Tibial nerve (tissue), 4 donors: ENCODE data around the gene FANCI. TPM values are rescaled to one million over a fixed set of nuclear protein-coding genes. Genes with fewer than 3 reads are reported as not detected.
A peak's percentile ranks its signal among the peaks of the same experiment; 100 is the strongest.

ENCODE experiments used
- DNase-seq, 2 donors: peaks; one replicate each; pipeline ENCODE4 v3.0.0-alpha.2; 2019; ENCODE audit warnings: low spot score in 2 of 2
- H3K27ac ChIP-seq, 4 donors: fragments of 200-600 bp; sonication (generic) in 3 of 4; one replicate each; pipeline ENCODE4 v1.5.1; 2017 to 2019; ENCODE audit warnings: mild to moderate bottlenecking in 1 of 4
- H3K27me3 ChIP-seq, 2 donors: fragments of 200-600 bp; sonication (generic) in 1 of 2; one replicate each; pipeline versions ENCODE4 v1.5.1 to v1.6.0; 2017 to 2019
- H3K36me3 ChIP-seq, 3 donors: fragments of 200-600 bp; sonication (generic); one replicate each; pipeline ENCODE4 v1.5.1; 2018 to 2019
- H3K4me1 ChIP-seq, 4 donors: fragments of 200-600 bp; sonication (generic) in 3 of 4; one replicate each; pipeline ENCODE4 v1.5.1; 2017 to 2019
- H3K4me3 ChIP-seq, 4 donors: fragments of 200-600 bp; sonication (generic) in 3 of 4; one replicate each; pipeline ENCODE4 v1.5.1; 2017 to 2019; ENCODE audit warnings: mild to moderate bottlenecking in 1 of 4, moderate library complexity in 1 of 4
- H3K9me3 ChIP-seq, 4 donors: fragments of 200-600 bp; sonication (generic) in 3 of 4; one replicate each; pipeline ENCODE4 v1.5.1; 2017 to 2019
- EP300 ChIP-seq, 2 donors: sonication (generic); formaldehyde crosslinking; IDR thresholded peaks; one replicate each; pipeline ENCODE4 v1.6.1; 2017; ENCODE audit warnings: antibody characterized with exemption in 2 of 2, mild to moderate bottlenecking in 1 of 2
- POLR2A ChIP-seq, 2 donors: fragments of 450-650 bp; IDR thresholded peaks; one replicate each; pipeline ENCODE4 v1.6.1; 2017; ENCODE audit warnings: antibody characterized with exemption in 2 of 2, mild to moderate bottlenecking in 2 of 2, moderate library complexity in 2 of 2
- WGBS, 2 donors: methylation state at CpG; one replicate each; pipeline ENCODE4 v1.1.5; 2018; 5-methylcytosine and 5-hydroxymethylcytosine counted together
- total RNA-seq, 4 donors: library from RNA; depleted of rRNA; stranded (reverse); fragments of >200 nt; gene quantifications; one replicate each; pipeline ENCODE4 v1.1.0, GENCODE V29; 2016
- TF ChIP-seq, protein P1 (sequence below), 5 experiments: fragments of 200-600 bp in 3 of 5; fragments of 450-650 bp in 2 of 5; sonication (generic) in 3 of 5; IDR thresholded peaks; one replicate each; pipeline ENCODE4 v1.5.1; 2016 to 2019; ENCODE audit warnings: antibody characterized with exemption in 5 of 5, mild to moderate bottlenecking in 3 of 5, moderate library complexity in 2 of 5

FANCI gene
- total RNA-seq, 4 donors from 2014 or later = 2.7 to 8.7 (median 5.1) TPM

DNA sequence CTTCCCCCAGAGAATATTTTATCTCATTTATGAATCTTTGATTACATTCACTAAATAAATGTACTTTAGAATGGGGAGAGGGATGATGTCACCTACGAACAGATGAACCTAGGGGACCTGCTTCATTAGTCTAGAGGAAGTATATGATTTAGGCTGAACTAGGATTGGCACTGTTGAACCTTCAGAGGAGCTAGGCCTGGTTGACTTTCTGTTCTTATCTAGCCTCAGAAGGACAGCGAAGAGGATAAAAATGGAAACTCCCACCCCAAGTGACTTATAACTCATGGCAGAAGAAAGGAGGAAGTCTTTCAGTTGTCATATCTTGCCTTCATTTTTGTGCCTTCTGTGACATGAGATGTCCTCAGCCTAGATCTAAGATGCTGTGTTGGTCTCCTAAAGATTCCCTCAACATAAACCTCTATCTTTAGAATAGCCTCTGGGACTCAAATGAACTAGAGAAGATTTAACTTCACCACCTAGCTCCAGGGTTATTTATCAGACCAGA, 48.2 kb downstream of the FANCI start:
- H3K9me3 ChIP-seq = no peaks in the 10 kb centered on the region
- H3K4me1 ChIP-seq = no peaks in the 10 kb centered on the region
- 97 to 100% methylated on average over 2 of the region's 2 CpGs for WGBS, 2 donors
- DNase-seq = no peak
- TF ChIP-seq, protein P1, sequence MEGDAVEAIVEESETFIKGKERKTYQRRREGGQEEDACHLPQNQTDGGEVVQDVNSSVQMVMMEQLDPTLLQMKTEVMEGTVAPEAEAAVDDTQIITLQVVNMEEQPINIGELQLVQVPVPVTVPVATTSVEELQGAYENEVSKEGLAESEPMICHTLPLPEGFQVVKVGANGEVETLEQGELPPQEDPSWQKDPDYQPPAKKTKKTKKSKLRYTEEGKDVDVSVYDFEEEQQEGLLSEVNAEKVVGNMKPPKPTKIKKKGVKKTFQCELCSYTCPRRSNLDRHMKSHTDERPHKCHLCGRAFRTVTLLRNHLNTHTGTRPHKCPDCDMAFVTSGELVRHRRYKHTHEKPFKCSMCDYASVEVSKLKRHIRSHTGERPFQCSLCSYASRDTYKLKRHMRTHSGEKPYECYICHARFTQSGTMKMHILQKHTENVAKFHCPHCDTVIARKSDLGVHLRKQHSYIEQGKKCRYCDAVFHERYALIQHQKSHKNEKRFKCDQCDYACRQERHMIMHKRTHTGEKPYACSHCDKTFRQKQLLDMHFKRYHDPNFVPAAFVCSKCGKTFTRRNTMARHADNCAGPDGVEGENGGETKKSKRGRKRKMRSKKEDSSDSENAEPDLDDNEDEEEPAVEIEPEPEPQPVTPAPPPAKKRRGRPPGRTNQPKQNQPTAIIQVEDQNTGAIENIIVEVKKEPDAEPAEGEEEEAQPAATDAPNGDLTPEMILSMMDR (IDR thresholded peaks at IDR 0.05) = no peak
- TF ChIP-seq POLR2A (IDR thresholded peaks at IDR 0.05) (no peak), EP300 (IDR thresholded peaks at IDR 0.05) (no peak)
- peaks cover 0 to 29% (median 0%) of the 10 kb centered on the region in 3 donors for H3K36me3 ChIP-seq
- H3K27me3 ChIP-seq = no peaks in the 10 kb centered on the region
- H3K4me3 ChIP-seq = no peak overlapping the region
- H3K27ac ChIP-seq = no peak overlapping the region

DNA sequence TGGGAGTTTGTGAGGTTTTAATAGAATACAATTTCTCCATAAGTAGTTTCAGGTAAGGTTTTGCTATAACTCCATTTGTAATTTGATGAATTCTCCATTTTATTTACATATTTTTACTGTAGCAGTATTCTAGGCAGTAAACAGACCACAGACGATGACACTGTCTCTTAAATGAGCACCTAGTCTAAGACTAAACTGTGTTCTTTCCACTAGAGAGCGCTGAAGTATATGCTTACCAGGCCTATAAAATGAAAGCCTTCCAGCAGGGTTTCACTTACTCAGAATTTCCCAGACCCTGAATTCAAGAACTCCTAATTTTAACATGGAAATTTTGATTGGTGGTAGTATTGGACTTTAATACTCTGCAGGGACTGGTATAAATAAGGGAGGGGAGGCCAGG, 49.2 kb downstream of the FANCI start:
- Histone ChIP-seq H3K27ac (no peak overlapping the region), H3K27me3 (no peaks in the 10 kb centered on the region), H3K36me3 (peaks cover 0 to 21% (median 0%) of the 10 kb centered on the region in 3 donors), H3K4me3 (no peak overlapping the region), H3K4me1 (no peaks in the 10 kb centered on the region), H3K9me3 (no peaks in the 10 kb centered on the region)
- no peak for DNase-seq
- TF ChIP-seq EP300 (IDR thresholded peaks at IDR 0.05) (no peak), POLR2A (IDR thresholded peaks at IDR 0.05) (no peak)
- TF ChIP-seq, protein P1 (IDR thresholded peaks at IDR 0.05) = no peak
- 97 to 98% methylated on average over 2 of the region's 2 CpGs for WGBS, 2 donors

DNA sequence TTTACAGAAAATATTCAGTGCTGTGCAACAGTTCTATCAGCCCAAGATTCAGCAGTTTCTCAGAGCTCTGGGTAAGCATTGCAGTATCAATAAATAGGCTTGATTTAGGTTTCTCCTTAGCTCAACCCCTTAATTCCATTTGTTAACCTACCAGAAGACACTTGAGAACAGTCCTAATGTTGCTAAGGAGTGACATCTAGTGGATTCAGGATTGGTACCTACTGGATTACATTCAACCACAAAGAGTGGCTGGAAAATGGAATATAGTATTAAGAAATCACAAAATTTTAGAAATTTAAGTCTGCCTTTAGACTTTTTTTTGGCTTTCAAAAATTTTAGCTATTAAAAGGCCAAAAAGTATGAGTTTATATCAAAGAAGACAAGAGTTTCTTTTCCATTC, 56.1 kb downstream of the FANCI start:
- Histone ChIP-seq H3K4me1 (no peaks in the 10 kb centered on the region), H3K27me3 (no peaks in the 10 kb centered on the region), H3K36me3 (peaks cover 0 to 7% (median 0%) of the 10 kb centered on the region in 3 donors), H3K4me3 (no peak overlapping the region), H3K27ac (no peak overlapping the region), H3K9me3 (no peaks in the 10 kb centered on the region)
- no peak for TF ChIP-seq POLR2A (IDR thresholded peaks at IDR 0.05)
- TF ChIP-seq, protein P1 (IDR thresholded peaks at IDR 0.05) = peak in 4 of 5 experiments; percentile 15 to 35 (median 20)
- DNase-seq = no peak

DNA sequence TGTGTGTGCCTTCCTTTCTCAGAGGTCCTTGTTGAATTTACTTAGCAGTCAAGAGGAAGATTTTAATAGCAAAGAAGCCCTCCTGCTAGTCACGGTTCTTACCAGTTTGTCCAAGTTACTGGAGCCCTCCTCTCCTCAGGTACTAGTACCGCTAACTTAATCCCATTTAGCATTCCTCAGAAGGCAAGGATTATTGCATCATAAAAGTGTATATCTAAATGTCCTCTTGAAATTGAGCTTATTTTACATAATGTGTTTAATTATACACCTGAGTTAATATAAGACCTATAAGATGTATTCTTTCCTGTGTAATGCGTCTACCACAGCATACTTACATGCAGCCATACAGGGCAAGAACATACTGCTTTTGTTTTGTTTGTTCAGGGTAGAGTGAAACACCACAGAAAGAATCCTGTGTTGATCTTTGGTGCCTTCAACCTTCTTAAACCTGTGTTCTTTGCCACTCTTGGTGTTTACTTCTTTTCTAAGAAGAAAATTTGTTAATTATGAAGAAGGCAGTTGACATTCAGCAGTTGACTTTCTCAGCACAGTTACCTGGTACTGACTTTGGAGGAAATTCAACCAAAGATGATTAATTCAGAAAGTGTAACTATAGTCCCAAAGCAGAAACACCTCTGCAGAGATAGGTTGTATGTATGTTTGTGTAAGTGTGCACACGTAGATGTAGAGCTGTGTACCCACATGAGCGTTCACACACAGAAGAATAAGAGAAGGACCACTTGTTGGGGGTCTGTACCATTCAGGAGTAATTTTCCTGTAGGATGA, 57.7 kb downstream of the FANCI start:
- H3K36me3 ChIP-seq = peaks cover 0 to 7% (median 0%) of the 10 kb centered on the region in 3 donors
- 82 to 85% methylated on average over 5 of the region's 5 CpGs for WGBS, 2 donors
- H3K4me1 ChIP-seq = no peaks in the 10 kb centered on the region
- no peak for DNase-seq
- no peak overlapping the region for H3K4me3 ChIP-seq
- no peak overlapping the region for H3K27ac ChIP-seq
- no peak for TF ChIP-seq EP300 (IDR thresholded peaks at IDR 0.05)
- TF ChIP-seq POLR2A (IDR thresholded peaks at IDR 0.05) = no peak
- TF ChIP-seq, protein P1 (IDR thresholded peaks at IDR 0.05) = no peak
- no peaks in the 10 kb centered on the region for H3K27me3 ChIP-seq
- no peaks in the 10 kb centered on the region for H3K9me3 ChIP-seq

DNA sequence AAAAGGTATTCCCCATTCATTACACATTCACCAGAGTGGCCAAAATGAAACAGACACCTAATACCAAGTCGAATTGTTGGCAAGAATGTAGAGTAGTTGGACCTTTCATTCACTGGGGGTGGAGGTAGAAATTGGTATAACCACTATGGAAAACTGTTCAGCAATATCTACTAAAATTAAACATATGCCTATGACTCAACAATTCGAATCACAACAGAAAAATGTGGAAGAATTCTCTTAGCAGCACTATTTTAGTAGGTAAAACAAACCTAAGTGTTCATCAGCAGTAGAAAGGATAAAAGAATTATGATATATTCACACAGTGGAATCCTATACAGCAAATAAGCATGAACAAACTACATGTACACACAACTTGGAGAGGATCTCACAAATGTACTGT, 60.2 kb downstream of the FANCI start:
- no peaks in the 10 kb centered on the region for H3K27me3 ChIP-seq
- peaks cover 0 to 3% (median 0%) of the 10 kb centered on the region in 4 donors for H3K4me1 ChIP-seq
- H3K9me3 ChIP-seq = no peaks in the 10 kb centered on the region
- WGBS, 2 donors = 92 to 95% methylated on average over 2 of the region's 2 CpGs
- H3K36me3 ChIP-seq = peaks cover 0 to 7% (median 0%) of the 10 kb centered on the region in 3 donors
- H3K27ac ChIP-seq = no peak overlapping the region
- TF ChIP-seq POLR2A (IDR thresholded peaks at IDR 0.05) = no peak
- TF ChIP-seq, protein P1 (IDR thresholded peaks at IDR 0.05) = no peak
- no peak for TF ChIP-seq EP300 (IDR thresholded peaks at IDR 0.05)
- no peak overlapping the region for H3K4me3 ChIP-seq
- no peak for DNase-seq
